HepG2 (cell line): ENCODE data around the gene TRIM23. TPM values are rescaled to one million over a fixed set of nuclear protein-coding genes. Genes with fewer than 3 reads are reported as not detected.

Experiments
- ARID2 ChIP-seq: sonication (generic); formaldehyde crosslinking; IDR thresholded peaks from 2 replicates; pipeline ENCODE4 v1.8.1; 2022; ENCODE audit warnings: mild to moderate bottlenecking, missing genetic modification reagents, borderline replicate concordance
- ATAD3A ChIP-seq: sonication (generic); formaldehyde crosslinking; IDR thresholded peaks from 2 replicates; pipeline ENCODE4 v1.4.0; 2020; ENCODE audit warnings: missing genetic modification reagents
- CREM ChIP-seq, 2 experiments: sonication (generic) in 1 of 2; formaldehyde crosslinking in 1 of 2; IDR thresholded peaks; 2 replicates each; pipeline versions ENCODE4 v1.4.0 to v1.6.1; 2016 to 2020; ENCODE audit warnings: antibody characterized with exemption in 1 of 2, mild to moderate bottlenecking in 1 of 2, missing genetic modification reagents in 1 of 2
- FOXK2 ChIP-seq: fragments of 450-650 bp; IDR thresholded peaks from 2 replicates; pipeline ENCODE4 v1.6.1; 2016
- FOXM1 ChIP-seq: sonication (generic); formaldehyde crosslinking; IDR thresholded peaks from 2 replicates; pipeline ENCODE4 v1.5.0; 2020; ENCODE audit warnings: missing genetic modification reagents
- GMEB2 ChIP-seq: IDR thresholded peaks from 2 replicates; pipeline ENCODE4 v1.6.1; 2016; ENCODE audit warnings: missing biosample characterization, missing genetic modification reagents, low read depth
- GZF1 ChIP-seq: sonication (generic); formaldehyde crosslinking; IDR thresholded peaks from 2 replicates; pipeline ENCODE4 v1.5.1; 2020; ENCODE audit warnings: mild to moderate bottlenecking, missing genetic modification reagents
- HCFC1 ChIP-seq: fragments of 150-350 bp; IDR thresholded peaks from 2 replicates; pipeline ENCODE4 v1.6.1; 2014; ENCODE audit warnings: low read depth, low read length
- HHEX ChIP-seq: IDR thresholded peaks from 2 replicates; pipeline ENCODE4 v1.6.1; 2016; ENCODE audit warnings: control low read depth
- HNF1A ChIP-seq, 2 experiments: sonication (generic) in 1 of 2; formaldehyde crosslinking in 1 of 2; IDR thresholded peaks; 2 replicates each; pipeline versions ENCODE4 v1.4.0 to v1.6.1; 2016 to 2020; ENCODE audit warnings: borderline replicate concordance in 1 of 2, low read depth in 1 of 2, mild to moderate bottlenecking in 1 of 2, missing genetic modification reagents in 1 of 2
- HOXA5 ChIP-seq: sonication (generic); formaldehyde crosslinking; IDR thresholded peaks from 2 replicates; pipeline ENCODE4 v1.4.0; 2020; ENCODE audit warnings: missing genetic modification reagents
- KDM5A ChIP-seq: fragments of 200-600 bp; sonication (generic); IDR thresholded peaks from 2 replicates; pipeline ENCODE4 v1.7.0; 2018; ENCODE audit warnings: antibody characterized with exemption, mild to moderate bottlenecking, low read length, borderline replicate concordance
- NCOA1 ChIP-seq: sonication (generic); formaldehyde crosslinking; IDR thresholded peaks from 2 replicates; pipeline ENCODE4 v1.9.0; 2021; ENCODE audit warnings: missing genetic modification reagents
- PHF21A ChIP-seq: sonication (generic); formaldehyde crosslinking; IDR thresholded peaks from 2 replicates; pipeline ENCODE4 v1.5.0; 2020; ENCODE audit warnings: mild to moderate bottlenecking, missing genetic modification reagents
- PLSCR1 ChIP-seq: sonication (generic); formaldehyde crosslinking; IDR thresholded peaks from 2 replicates; pipeline ENCODE4 v1.5.0; 2020; ENCODE audit warnings: missing genetic modification reagents, mild to moderate bottlenecking, borderline replicate concordance
- SAFB2 ChIP-seq: sonication (generic); formaldehyde crosslinking; IDR thresholded peaks from 2 replicates; pipeline ENCODE4 v1.5.1; 2020; ENCODE audit warnings: missing genetic modification reagents, low read depth, mild to moderate bottlenecking, borderline replicate concordance
- ZNF17 ChIP-seq: sonication (generic); formaldehyde crosslinking; IDR thresholded peaks from 2 replicates; pipeline ENCODE4 v1.5.0; 2020; ENCODE audit warnings: mild to moderate bottlenecking, missing genetic modification reagents
- ZNF253 ChIP-seq: sonication (generic); formaldehyde crosslinking; IDR thresholded peaks from 2 replicates; pipeline ENCODE4 v1.8.0; 2022; ENCODE audit warnings: mild to moderate bottlenecking, missing genetic modification reagents, borderline replicate concordance
- ZNF550 ChIP-seq: sonication (generic); formaldehyde crosslinking; IDR thresholded peaks from 2 replicates; pipeline ENCODE4 v1.4.0; 2020; ENCODE audit warnings: mild to moderate bottlenecking, missing genetic modification reagents, borderline replicate concordance
- ZNF704 ChIP-seq: sonication (generic); formaldehyde crosslinking; IDR thresholded peaks from 2 replicates; pipeline ENCODE4 v1.8.1; 2023; ENCODE audit warnings: mild to moderate bottlenecking, inconsistent platforms, moderate library complexity, missing genetic modification reagents, borderline replicate concordance
- ZNF768 ChIP-seq: sonication (generic); formaldehyde crosslinking; IDR thresholded peaks from 2 replicates; pipeline ENCODE4 v1.4.0; 2020; ENCODE audit warnings: missing genetic modification reagents
- polyA plus RNA-seq, 8 experiments: library from polyadenylated mRNA; depleted of rRNA in 3 of 8; stranded (reverse) in 7 of 8; unstranded in 1 of 8; fragments of >200 nt; fragmentation: Illumina TruSeq in 4 of 8; extraction: Trizol in 4 of 8; gene quantifications; 2 replicates each; pipeline versions ENCODE4 v1.2.1 to v1.2.3, GENCODE V29; 2011 to 2016; ENCODE audit warnings: low read depth in 4 of 8, missing spikeins in 1 of 8, mixed read lengths in 1 of 8; ENCODE audit not compliant: insufficient read depth in 1 of 8
- total RNA-seq, 5 experiments: library from RNA; depleted of rRNA; stranded (reverse); fragments of >200 nt; fragmentation: Illumina TruSeq; extraction: Trizol; gene quantifications; 2 replicates each; pipeline ENCODE4 v1.2.3, GENCODE V29; 2016; ENCODE audit warnings: low read depth in 1 of 5

TRIM23 gene
- total and polyA plus RNA-seq, 2 of the 13 experiments (the other 11 are each of a cell fraction or from before 2014, with no cell fraction given): 4.6 to 11.4 TPM

GRCh38 chr5:65562731-65563701 lies 61.1 kb downstream of the TRIM23 start, which contains the start of the genes CENPK and PPWD1 (continued):
- TF ChIP-seq HNF1A (IDR thresholded peaks at IDR 0.05; ENCODE audit: low read depth): no peak
- TF ChIP-seq HNF1A (CRISPR knock-in tag; IDR thresholded peaks at IDR 0.05; ENCODE audit: borderline replicate concordance): peak; percentile 62
- TF ChIP-seq ATAD3A (CRISPR knock-in tag): no peak
- TF ChIP-seq KDM5A: peak; percentile 99
- no peak for TF ChIP-seq ZNF704
- peak; percentile 71 for TF ChIP-seq HCFC1
- peak; percentile 86 for TF ChIP-seq FOXK2
- no peak; the same call in 1 of the 2 replicates for TF ChIP-seq GMEB2 (CRISPR knock-in tag)
- no peak for TF ChIP-seq NCOA1
- TF ChIP-seq ZNF768 (CRISPR knock-in tag): no peak
- peak; percentile 99 for TF ChIP-seq CREM (IDR thresholded peaks at IDR 0.05)
- TF ChIP-seq CREM (CRISPR knock-in tag; IDR thresholded peaks at IDR 0.05): peak; percentile 87
- TF ChIP-seq PHF21A (CRISPR knock-in tag): peak; percentile 61; the same call in 1 of the 2 replicates
- no peak for TF ChIP-seq ZNF550 (CRISPR knock-in tag)
- no peak for TF ChIP-seq GZF1 (CRISPR knock-in tag)
- TF ChIP-seq HHEX: no peak
- no peak for TF ChIP-seq FOXM1 (CRISPR knock-in tag)
- TF ChIP-seq ZNF17 (CRISPR knock-in tag): no peak
- no peak for TF ChIP-seq PLSCR1 (CRISPR knock-in tag)
- 0 out of 2 replicates have a peak, but pooled peaks have one; percentile 62 for TF ChIP-seq HOXA5 (CRISPR knock-in tag)
- no peak; the same call in 1 of the 2 replicates for TF ChIP-seq ZNF253
- TF ChIP-seq SAFB2 (CRISPR knock-in tag): no peak; the same call in 1 of the 2 replicates
- TF ChIP-seq ARID2 (CRISPR knock-in tag): peak; percentile 46; the same call in 1 of the 2 replicates
